Activated T-cell treated with anti-CD3 and anti-CD28 coated beads for 48 hours (primary cell): ENCODE measurements around the gene EEF1A1.
A peak's percentile ranks its signal among the peaks of the same experiment; 100 is the strongest.
"Not testable (repeated sequence)": the region's sequence is repeated elsewhere in the genome, so short reads cannot be mapped to it uniquely, and the experiment has no call there.

ENCODE experiments used
- DNase-seq: peaks from one replicate; pipeline ENCODE4 v3.0.0-alpha.2; 2020; ENCODE audit warnings: low read depth

The EEF1A1 gene

GRCh38 chr6:73520688-73521350, at the start of gene EEF1A1:
TSS of gene EEF1A1 (minus strand) at chr6:73521032. CDS start at chr6:73520026, 1,006 bp downstream.
- peak; percentile 99 for DNase-seq

GRCh38 chr6:73569121-73569520, 48.3 kb upstream of the EEF1A1 start:
- no peak for DNase-seq

GRCh38 chr6:73566954-73567591, 46.2 kb upstream of the EEF1A1 start:
- DNase-seq = no peak

GRCh38 chr6:73566486-73566871, 45.6 kb upstream of the EEF1A1 start:
- DNase-seq = not testable (repeated sequence)

GRCh38 chr6:73565767-73566485, 45.1 kb upstream of the EEF1A1 start:
- DNase-seq = no peak

GRCh38 chr6:73564578-73565345, 43.9 kb upstream of the EEF1A1 start:
- DNase-seq = no peak

- DNase-seq = no peak
These were observed 41.7 kb upstream of the EEF1A1 start for GRCh38 chr6:73562558-73562957.

GRCh38 chr6:73560853-73561407, 40.1 kb upstream of the EEF1A1 start:
- no peak for DNase-seq

- no peak for DNase-seq
These were observed 39.4 kb upstream of the EEF1A1 start for GRCh38 chr6:73560182-73560732.

GRCh38 chr6:73559399-73559794, 38.6 kb upstream of the EEF1A1 start:
- DNase-seq = not testable (repeated sequence)

- no peak for DNase-seq
These were observed 38.0 kb upstream of the EEF1A1 start for GRCh38 chr6:73558624-73559398.

GRCh38 chr6:73556836-73557235, 36.0 kb upstream of the EEF1A1 start:
- no peak for DNase-seq

GRCh38 chr6:73555380-73555949, 34.6 kb upstream of the EEF1A1 start:
- not testable (repeated sequence) for DNase-seq

- not testable (repeated sequence) for DNase-seq
These were observed 30.3 kb upstream of the EEF1A1 start for GRCh38 chr6:73551115-73551514.

- DNase-seq = no peak
These were observed 27.9 kb upstream of the EEF1A1 start for GRCh38 chr6:73548458-73549446.

- DNase-seq = no peak
These were observed 26.2 kb upstream of the EEF1A1 start for GRCh38 chr6:73547036-73547435.

GRCh38 chr6:73542891-73543290, 22.1 kb upstream of the EEF1A1 start:
- no peak for DNase-seq

GRCh38 chr6:73542481-73542880, 21.6 kb upstream of the EEF1A1 start:
- DNase-seq = not testable (repeated sequence)

- no peak for DNase-seq
These were observed 17.4 kb upstream of the EEF1A1 start for GRCh38 chr6:73538116-73538779.
